ENCODE data around the gene TREM2.
A peak's percentile ranks its signal among the peaks of the same experiment; 100 is the strongest.
"Not testable (repeated sequence)": the region's sequence is repeated elsewhere in the genome, so short reads cannot be mapped to it uniquely, and the experiment has no call there.

The TREM2 gene

DNA sequence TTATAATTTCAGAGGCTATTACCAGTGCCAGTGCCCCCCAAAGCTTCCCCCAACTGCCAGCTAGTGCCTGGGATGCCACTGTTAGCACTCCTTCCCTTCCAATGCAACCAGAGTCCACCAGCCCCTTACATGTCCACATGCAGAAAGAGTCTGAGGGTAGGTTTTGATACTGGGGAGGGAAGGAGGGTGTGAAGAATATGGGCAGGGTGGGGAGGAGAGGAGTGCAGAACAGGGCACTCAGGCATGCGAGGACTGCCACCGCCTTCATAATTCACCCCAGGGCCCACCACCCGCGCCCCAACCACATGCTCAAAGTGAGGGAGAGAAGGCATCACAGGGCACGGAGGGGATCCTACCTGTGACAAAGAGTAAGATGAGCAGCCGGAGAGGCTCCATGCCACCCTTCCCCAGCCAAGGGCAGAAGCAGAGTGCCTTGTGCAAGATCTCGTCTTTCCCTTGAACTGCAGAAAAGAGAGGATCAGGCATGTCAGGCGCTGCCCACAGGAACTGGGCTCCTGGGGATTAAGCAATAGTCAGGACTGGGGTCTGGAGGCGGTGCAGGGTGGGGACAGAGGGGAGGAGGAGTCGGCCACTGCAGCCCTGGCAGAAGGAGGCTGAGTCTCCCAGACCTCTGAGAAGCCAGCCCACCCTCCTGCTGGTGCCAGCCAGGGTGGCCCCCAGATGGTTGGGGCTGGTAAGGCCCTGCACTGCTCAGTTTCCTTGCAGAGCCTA, at the start of gene TREM2:
Gene TREM2, minus strand, starts transcription at position 430 of the 732 bp plus-strand sequence. Its CDS starts 34 bp downstream, at position 396.
- no peak for DNase-seq (ENCODE audit: low read depth)

DNA sequence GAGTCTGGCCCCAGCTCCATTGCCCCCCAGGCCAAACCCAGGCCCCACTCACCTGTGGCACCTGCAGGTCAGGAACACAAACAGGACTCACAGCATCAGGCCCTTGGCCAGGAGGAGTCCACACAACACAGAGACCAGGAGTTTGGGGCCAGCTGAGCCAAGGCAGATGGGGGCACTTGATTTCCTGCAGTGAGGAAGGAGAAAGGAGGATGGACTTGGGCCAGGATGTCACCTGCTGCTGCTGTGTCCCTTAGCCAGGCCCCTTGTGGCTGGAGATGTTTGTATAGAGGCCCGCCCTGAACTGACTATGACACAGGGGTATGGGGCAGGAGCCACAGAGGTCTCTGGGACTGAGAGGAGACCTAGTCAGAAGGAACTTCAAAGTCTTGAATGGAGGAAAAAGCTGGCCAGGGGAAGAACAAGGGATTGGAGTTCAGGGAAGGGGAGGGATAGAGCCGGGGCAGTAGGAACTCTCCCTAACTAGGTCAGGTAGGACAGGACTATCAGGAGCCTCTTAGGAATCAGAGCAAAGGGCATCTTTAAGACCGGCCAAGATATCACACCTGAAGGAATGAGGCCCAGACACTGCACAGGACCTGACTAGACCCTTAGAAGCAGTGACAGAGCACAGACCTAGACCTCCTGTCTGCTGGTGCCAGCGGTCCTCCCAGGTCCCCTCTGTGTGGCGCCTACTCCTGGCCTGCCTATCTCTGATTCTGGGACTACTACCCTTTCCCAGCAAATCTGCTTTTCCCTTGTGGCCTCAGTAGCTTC, 46.8 kb upstream of the TREM2 start:
- DNase-seq (ENCODE audit: low read depth), result no peak

DNA sequence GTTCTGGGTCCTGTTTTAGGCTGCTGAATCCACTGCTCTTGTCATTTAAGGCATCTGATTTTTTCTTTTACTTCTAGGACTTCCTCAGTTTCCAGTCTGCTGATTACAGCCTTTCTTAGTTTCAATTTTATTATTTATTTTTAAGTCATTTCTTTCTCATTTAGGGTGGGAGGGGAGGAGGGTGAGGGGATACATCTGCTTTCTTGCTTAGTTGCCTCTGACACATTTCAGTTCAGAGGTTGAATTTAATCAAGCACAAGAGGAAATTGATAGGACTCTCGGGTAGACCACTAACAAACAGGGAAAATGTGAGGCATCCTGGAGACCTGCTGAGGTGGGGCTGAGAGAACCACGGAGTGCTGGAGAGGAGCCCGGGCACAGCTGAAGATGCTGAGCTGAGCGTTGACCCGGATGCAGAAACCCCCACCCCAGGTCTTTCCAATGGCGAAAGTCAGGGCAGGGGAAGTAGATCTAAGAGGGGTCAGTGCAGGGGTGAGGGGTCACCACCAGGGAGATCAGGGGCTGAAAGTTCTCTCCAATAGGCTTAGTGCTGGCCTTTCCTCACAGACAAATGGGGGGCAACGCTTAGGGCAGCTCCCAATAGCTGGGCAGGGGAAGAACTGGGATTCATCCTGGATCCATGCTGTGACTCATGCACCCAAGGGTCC, 45.7 kb upstream of the TREM2 start:
- no peak for DNase-seq (ENCODE audit: low read depth)

DNA sequence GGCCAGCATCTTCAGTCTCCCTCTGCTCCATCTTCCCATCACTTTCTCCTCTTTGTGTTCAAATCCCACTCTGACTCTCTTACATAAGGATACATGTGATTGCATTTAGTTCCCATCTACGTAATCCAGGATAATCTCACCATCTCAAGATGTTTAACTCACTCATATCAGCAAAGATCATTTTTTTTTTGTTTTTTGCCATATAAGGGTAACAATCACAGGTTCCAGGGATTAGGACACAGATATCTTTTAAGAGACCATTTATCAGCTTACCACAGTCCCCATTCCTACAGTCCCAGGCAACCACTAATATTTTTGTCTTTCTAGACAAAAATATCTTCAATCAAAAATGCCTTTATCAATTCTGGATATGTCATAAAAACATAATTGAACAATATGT, 41.2 kb upstream of the TREM2 start:
- no peak for DNase-seq (ENCODE audit: low read depth)

DNA sequence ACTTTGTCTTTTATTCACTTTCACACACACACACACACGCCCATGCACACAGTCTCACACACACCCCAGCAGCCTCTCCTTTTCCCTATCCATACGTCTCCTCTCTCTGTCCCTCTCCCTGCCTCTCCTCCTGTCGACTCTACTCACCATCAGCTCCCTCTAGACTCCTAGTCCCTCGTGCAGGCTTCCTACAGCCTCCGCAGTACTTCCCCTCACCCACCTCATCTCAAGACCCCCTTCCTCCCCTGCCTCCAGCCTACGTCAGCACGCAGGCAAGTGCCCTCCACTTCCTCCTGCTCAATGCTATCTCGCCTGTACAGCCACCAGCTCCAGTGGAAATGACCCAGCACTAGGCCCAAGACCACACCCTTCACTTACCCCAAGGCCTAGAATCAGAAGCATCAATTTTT, 38.9 kb upstream of the TREM2 start:
- no peak for DNase-seq (ENCODE audit: low read depth)

DNA sequence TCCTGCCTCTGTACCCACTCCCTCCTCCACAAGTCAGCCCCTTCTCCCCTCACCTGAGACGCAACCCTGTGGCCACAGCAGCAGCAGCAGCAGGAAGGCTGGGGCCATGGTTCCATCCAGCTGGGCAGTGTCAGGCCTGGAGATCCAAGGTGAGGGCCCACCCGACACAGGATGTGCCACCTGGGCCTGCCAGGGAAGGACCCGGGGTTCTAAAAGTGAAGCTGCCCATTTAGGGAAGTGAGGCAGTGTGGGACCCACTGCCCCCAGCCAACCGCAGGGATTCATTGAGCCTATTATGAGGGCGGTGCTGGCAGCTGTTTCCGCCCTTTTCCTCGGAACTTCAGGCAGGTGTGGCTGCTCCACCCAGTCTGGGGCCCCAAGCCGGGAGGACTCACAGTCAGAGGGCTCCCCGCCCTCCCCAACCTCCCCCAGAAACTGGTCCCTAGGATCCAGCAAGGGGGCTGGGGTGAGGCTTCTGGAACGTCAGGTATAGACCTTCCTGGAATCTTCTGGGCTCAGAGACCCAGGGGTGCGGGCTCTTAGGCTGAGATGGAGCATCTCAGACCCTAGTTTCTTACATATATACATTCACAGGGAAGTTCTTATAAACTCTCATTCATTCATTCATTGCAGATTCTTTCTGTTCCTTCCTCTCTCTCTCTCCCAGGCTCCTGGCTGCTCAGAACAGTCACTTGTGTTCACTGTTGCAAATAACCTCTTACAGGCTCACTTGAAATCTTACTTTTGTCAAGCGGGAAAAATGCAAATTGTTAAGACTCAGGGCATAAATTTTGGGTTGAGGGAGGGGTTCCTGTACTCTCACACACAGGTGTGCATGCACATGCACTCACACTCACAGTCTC, 38.2 kb upstream of the TREM2 start, which contains the start of gene TREML2:
Gene TREML2, minus strand, starts transcription at position 249 of the 863 bp plus-strand sequence. Its CDS starts 141 bp downstream, at position 108.
- no peak for DNase-seq (ENCODE audit: low read depth)

DNA sequence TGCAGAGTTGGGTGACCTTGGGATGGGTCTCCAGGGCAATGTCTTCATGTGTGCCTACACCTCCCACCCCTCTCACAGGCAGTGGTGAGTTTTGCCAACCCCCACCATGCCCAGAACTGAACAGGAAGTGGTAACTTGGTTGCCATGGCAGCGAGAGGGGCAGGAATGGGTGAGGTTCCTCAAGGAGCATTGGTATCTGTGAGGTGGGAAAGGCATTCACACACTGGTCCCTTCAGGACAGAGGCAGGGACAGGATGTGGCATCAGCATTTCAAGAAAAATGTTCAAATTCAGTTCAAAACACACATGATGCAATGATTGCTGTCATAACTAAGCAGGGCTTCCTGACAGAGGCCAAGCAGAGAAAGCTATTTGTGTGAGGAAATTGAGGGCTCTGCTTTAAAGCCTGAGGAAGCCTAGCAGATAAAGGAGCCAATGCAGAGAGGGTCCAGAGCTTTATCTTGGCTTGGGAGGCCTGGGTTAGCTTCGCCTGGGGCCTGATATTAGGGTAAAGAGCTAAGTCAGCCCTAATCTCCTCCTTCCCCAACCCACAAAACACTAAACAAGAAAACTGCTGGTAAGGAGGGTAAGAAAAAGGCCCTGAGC, 37.5 kb upstream of the TREM2 start:
- peak; percentile 11 for DNase-seq (ENCODE audit: low read depth)

DNA sequence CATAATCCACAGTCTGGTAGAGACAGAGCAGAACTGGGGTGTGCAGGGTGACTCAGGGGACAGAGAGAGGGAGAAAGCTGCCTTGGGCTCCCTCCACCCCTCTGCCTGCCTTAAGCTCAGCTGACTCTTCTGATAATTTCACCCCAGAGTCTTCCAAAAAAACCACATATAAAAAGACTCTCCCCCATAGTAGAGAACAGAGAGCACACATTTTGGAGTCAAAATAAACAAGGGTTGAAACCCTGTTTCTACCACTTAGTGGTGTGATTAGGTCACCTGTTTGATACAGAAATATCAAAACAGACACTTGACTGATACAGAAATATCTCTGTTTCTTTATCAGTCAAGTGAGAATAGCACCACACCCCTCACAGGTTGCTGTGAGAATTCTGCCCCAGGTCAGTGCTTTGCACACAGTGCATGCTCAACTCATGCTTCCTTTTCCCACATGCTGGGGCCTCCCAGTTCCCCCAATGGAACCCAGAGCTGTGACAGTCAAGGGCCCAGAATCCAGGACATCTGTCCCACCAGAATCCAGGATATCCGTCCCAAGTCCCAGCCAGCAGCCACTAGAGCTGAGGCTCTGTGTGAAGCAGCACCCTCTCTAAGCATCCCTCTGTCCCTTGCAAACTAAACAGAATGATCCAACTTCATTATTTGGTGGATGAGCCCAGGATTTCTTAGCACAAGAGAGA, 36.8 kb upstream of the TREM2 start:
- no peak for DNase-seq (ENCODE audit: low read depth)

DNA sequence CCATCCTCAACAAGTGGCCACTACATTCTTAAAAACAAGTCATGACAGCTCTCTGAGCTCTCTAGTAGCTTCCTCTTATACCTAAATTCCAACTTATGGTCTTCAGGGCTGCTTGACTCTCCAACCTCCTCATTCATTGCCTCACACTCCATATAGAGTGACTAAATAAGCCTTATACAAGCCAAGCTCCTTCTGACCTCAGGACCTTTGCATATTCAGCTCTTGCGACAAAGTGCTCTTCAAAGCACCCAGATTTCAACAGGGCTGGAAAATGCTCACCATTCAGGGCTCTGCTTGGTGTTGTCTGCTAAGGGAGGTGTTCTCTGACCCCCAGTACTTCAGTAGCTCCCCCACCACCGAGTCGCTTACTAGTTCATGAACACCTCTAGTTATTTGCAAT, 34.3 kb upstream of the TREM2 start:
- DNase-seq (ENCODE audit: low read depth), result no peak

DNA sequence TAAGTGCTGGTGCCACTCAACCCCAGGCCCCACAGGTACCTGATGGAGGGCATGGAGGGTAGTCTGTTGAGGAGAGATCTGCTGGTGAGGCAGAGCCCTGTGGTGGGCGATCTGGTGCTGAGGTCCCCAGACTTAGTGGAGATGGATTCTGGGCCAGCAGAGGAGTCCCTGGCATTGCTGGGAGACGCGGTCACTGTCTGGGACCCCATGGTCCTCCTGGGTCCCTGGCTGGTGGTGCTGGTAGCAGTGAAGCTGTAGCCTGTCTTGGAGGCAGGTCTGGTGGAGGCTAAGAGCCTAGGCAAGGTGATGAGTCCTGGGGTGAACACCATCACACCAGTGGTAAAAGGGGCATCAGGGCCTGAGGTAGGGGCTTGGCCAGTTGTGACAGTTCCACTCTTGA, 31.5 kb upstream of the TREM2 start:
- no peak for DNase-seq (ENCODE audit: low read depth)

DNA sequence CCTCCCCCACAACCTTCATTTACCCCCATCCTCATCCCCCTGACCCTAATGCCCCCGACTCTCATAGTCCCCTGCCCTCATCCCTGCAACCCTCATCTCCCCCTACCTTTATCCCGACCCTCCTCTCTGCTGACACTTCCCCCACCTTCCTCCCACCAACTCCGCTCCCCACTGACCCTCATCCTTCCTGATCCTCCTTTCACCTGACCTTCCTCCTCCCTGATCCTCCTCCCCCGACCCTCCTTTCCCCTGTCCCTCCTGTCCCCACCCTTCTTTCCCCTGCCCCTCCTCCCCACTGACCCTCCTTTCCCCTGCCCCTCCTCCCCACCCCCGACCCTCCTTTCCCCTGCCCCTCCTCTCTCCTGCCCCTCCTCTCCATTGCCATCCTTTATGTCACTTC, 31.0 kb upstream of the TREM2 start:
- no peak for DNase-seq (ENCODE audit: low read depth)

DNA sequence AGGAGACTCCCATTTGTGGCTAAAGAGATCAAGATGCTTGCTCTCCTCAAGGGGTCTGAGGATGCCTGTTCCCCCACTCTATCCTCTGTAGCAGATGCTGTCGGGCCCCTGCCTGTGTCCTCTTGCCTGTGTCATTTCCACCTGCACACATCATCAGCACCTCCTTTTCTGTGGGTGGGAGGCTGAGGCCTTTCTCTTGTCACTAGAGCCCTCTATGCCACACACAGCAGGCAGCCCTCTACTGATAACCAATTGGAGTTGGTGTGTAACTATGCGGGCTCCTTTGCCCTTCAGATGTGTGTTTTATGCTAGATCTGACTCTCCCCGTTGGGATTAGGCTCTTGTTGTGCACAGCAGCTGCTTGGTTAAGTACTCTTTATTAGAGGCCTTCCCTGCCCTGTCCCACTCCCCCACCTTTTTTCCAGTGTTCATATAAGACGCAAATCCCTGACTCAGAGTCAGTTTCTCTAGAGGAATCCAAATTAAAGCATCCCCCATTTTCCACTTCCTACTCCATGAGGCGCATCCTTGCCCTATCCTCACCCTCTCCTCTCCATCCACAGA, 30.3 kb upstream of the TREM2 start:
- DNase-seq (ENCODE audit: low read depth), result no peak

DNA sequence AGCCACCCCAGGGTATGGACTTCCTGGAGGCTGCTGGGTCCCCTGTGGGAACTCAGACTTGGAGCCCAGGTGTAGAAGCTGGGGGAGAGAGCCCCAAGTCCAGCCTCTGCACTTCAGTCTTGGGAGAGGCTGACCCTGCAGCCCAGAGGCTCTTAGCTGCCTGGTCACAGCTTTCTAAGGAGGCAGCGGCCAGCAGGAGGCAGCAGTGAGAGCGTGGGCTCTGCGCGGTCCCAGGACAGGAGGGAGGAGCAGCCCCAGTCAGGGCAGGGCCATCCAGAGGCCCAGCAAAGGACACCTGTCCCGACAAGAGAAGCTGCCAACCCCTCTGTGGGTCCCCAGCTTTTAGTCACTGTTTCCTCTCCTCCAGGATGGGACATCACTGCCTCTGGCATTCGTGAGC, 28.7 kb upstream of the TREM2 start:
- DNase-seq (ENCODE audit: low read depth), result no peak

DNA sequence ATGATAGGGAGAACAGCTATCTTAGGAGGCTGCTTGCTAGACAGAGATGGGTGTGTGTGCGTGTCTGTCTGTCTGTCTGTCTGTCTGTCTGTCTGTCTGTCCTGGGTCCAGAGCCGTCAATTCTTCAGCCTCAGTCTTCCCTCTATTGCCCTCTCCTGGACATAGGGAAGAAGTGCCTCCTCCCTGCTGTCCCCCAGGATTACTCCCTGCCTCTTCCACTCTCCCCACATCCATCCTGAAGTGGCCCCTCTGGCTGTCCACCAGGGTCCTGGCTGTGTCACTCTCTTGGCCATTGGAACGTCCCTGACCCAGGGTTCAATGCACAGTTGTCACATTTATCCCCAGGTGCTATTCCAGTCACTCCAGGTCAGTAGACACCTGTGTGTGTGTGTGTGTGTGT, 27.9 kb upstream of the TREM2 start:
- no peak for DNase-seq (ENCODE audit: low read depth)

DNA sequence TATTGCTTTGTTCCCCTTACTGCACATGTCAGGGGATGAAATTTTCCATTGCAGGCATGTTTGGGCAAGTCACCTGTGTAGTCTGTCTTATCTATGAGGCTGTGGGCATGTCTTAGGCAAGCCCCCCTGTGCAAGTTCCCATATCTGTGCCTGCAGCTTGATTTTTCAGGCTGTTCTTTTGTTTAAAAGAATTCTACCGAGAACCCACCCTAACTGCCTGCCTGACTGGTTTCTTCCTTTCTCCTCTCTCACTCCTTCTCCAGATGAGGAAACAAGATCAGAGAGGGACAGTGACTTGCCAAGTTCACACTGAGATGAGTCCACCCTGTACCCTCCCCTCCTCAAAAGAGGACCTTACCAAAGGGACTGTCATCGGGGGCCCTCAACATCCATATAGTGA, 27.1 kb upstream of the TREM2 start:
- no peak for DNase-seq (ENCODE audit: low read depth)

DNA sequence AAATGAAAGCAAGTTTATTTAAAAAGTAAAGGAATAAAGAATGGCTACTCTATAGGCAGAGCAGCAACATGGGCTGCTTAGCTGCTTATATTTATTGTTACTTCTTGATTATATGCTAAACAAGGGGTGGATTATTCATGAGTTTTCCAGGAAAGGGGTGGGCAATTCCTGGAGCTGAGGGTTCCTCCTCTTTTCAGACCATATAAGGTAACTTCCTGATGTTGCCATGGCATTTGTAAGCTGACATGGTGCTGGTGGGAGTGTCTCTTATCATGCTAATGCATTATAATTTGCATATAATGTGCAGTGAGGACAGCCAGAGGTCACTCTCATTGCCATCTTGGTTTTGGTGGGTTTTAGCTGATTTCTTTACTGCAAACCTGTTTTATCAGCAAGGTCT, 26.1 kb upstream of the TREM2 start:
- DNase-seq (ENCODE audit: low read depth), result not testable (repeated sequence)

DNA sequence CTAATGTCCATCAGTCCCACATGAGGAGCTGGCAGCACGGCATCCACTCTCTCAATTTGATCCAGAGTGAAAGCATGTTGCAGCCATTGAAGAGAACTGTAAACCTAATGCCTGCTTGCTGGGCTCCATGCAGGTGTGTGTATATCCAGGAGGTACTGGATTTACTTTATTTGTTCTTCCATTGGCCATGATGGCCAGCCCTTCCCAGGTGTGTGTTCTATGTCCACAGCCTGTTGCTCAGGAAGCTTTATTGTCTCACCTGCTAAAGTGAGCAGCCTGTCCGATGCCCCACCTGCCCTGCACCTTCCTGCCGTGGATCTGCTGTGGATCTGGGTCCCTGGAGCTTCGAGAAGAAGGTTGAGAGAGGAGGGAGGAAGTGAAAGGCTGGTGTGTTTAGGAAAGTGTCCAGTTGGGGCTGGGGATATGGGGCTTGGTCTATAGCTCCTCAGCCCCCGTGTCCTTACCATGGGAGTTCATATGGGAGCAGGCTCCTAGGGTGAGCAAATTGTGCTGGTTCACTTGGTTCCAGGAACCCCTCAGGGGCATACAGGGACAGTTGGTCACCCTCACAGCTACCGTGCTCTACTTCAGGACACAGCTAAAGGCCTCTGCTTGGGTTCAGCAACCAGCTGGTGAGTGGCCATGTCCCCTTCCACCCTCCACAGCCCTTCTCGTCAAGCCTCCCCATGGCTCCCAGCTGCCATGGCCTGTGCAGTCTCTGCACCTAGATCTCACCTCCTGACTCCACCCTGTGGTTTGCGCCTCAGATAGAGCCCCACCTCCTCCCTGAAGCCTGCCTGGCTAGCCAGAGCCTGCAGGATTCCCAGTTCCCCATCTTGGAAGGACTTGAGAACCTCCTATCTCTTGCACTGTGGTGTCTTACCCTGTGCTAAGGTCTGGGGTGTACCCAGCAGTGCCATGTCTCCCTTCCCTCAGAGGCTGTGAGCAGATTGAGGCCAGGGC, 25.3 kb upstream of the TREM2 start:
- no peak for DNase-seq (ENCODE audit: low read depth)

DNA sequence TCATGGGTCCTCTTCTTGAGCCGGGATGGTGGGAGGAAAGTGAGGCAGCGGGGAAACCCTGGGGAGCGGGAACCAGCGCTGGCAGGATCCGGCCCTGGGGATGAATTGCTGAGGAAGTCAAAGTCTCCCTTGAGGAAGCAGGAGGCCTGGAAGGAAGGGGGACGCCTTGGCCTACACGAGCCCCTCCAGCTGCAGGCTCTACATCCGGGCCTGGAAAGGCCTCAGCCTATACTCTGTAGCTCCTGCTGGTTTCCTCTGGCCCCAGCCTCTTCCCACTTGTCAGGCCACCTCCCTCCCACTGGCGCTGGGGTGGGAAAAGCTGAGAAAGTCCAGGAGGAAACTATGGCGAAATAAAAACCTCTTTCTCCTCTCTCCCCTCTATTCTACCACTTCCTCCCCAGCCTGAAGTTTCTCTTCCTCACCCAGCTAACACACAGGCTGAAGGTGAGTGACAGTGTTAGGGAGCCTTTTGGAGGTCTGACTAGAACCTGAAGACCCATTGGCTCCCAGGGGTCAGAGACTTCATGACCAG, 23.2 kb upstream of the TREM2 start:
- no peak for DNase-seq (ENCODE audit: low read depth)

DNA sequence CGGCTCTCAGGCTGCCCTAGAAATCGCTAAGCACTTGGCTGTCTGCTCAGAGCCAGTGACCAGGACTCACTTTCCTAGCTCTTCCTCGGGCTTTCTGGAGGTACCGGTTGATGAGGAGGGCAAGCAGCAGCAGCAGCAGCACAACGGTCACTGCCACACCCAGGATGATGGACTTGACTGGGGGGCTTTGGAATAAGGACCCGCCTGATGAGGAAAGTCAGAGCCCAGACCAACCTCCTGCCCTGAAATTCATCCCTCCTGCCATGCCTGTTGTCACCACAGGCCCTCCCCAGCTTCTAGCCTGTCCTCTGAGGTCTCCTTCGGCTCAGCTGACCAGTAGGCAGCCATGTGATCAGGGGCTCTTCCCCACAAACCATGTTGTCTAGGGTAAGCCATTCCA, 21.8 kb upstream of the TREM2 start:
- DNase-seq (ENCODE audit: low read depth), result no peak
